ENCODE measurements around the gene ATG9A. TPM values are rescaled to one million over a fixed set of nuclear protein-coding genes. Genes with fewer than 3 reads are reported as not detected.

ATG9A gene
- total and polyA plus RNA-seq, 4 experiments from 2014 or later: 10.3 to 53.0 (median 38.2) TPM

DNA sequence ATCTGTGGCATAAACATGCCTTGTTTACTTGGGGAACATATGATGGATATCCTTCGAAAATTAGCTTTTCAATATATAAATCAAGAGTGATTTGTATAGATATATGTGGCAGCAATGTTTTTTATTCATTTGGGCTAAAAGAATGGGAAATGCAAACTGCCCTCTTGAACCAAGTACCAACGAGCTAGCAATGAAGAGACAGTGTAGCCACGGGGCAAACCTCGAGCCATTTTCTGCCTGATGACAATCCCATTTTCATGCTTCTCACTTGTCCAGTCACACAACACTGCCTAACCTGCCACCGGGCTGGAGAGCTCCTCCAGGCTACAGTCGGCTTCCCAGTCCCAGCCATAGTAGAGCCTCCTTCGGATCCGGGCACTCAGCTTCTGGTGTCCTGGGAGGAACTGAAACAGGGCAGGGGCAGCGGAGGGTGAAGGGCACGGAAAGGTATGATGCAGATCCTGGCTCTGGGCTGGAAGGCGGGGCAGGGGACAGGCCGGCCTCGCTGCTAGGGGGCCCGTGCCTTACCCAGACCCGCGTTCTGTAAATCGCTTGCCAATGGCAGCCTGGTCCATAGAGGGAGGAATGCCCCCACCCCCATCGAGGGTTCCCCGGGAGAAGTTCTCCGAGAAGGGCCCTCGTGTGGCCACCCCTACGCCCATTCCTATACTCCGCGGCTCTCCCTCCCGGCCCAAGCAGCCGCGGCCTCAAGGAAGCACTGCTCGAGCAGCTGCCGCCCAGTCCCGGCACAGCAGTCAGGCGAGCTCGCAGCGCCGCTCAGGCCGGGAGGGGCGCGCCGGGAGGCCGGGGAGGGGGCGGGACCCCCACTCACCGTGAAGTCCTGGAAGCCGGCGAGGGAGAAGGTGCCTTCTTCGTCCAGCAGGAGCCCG, 53.3 kb downstream of the ATG9A start:
- H3K4me3 ChIP-seq (ENCODE audit: low read length in 2 of 2): peak overlapping the region; percentile 77 to 96
- H3K27me3 Mint-ChIP-seq: no peaks in the 10 kb centered on the region
- H3K9me3 Mint-ChIP-seq: no peaks in the 10 kb centered on the region
- ChIA-PET POLR2A (ENCODE audit: partially characterized antibody) (interaction anchor here (0.6 to 9.5 kb wide), 32 partner anchors 9 to 906 kb away, joined by 3 to 424 read pairs (median 4); partner anchors contain the start of genes ABCB6, ANKZF1, ATG9A and BCS1L), CTCF (ENCODE audit: partially characterized antibody) (interaction anchor here (0.8 to 9.8 kb wide), 12 partner anchors 11 to 196 kb away, joined by 3 to 253 read pairs (median 13); partner anchors contain the start of genes ABCB6, DNAJB2, NHEJ1 and TUBA4A)
- DNase-seq: peak in 4 of 5 donors; percentile 15 to 53 (median 16)
- no peaks in the 10 kb centered on the region for H3K9me3 ChIP-seq (ENCODE audit: control insufficient read depth in 1 of 2, low read length in 2 of 2)
- H3K27ac Mint-ChIP-seq: peak overlapping the region; percentile 78 to 99 (median 92)
- peak overlapping the region; percentile 84 to 98 (median 90) for H3K4me3 Mint-ChIP-seq
- peak overlapping the region; percentile 91 for H3K27ac ChIP-seq (ENCODE audit: low read depth, low read length)
- H3K4me1 Mint-ChIP-seq: peaks cover 31 to 79% (median 56%) of the 10 kb centered on the region in 4 donors
- H3K36me3 ChIP-seq (ENCODE audit: insufficient read depth, low read length): peaks cover 54% of the 10 kb centered on the region
- intact Hi-C loops (cut with micrococcal nuclease): loop anchor here (2.0 to 5.0 kb wide), 3 partner anchors 119 to 779 kb away; partner anchors contain the start of gene CTDSP1
- H3K36me3 Mint-ChIP-seq: peaks cover 20 to 72% of the 10 kb centered on the region in 2 donors
- peaks cover 52% of the 10 kb centered on the region for H3K4me1 ChIP-seq (ENCODE audit: insufficient read depth, low read length)
- H3K27me3 ChIP-seq (ENCODE audit: insufficient read depth, low read length): no peaks in the 10 kb centered on the region

DNA sequence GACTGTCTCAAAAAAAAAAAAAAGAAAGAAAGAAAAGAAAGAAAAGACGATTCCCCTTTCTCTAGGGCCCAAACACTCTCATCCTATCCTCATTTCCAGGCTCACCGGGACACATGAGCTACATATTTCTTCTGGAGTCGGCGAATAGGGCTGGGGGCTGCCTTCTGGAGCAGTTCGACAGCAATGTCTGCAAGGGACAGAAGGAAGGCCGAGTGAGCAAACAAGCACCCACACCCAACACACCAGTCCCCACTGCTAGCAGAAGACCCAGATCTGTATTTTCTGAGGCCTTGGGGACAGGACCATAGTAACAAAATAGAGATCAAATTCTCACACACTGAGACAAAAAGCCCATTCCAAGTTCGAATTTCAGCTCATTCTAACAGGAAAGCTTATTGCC, 54.0 kb downstream of the ATG9A start:
- peaks cover 29 to 76% (median 53%) of the 10 kb centered on the region in 4 donors for H3K4me1 Mint-ChIP-seq
- H3K27ac Mint-ChIP-seq: peak overlapping the region; percentile 68 to 96 (median 92)
- H3K27me3 Mint-ChIP-seq: no peaks in the 10 kb centered on the region
- Histone ChIP-seq H3K9me3 (ENCODE audit: control insufficient read depth in 1 of 2, low read length in 2 of 2) (no peaks in the 10 kb centered on the region), H3K27me3 (ENCODE audit: insufficient read depth, low read length) (no peaks in the 10 kb centered on the region), H3K4me3 (ENCODE audit: low read length in 2 of 2) (peak overlapping the region; percentile 77 to 96), H3K36me3 (ENCODE audit: insufficient read depth, low read length) (peaks cover 47% of the 10 kb centered on the region), H3K4me1 (ENCODE audit: insufficient read depth, low read length) (peaks cover 51% of the 10 kb centered on the region), H3K27ac (ENCODE audit: low read depth, low read length) (peak overlapping the region; percentile 91)
- peak overlapping the region; percentile 84 to 98 (median 90) for H3K4me3 Mint-ChIP-seq
- intact Hi-C loops (cut with micrococcal nuclease): loop anchor here (5.0 kb wide), 2 partner anchors 278 to 778 kb away; partner anchors contain the start of gene CTDSP1
- peaks cover 19 to 67% of the 10 kb centered on the region in 2 donors for H3K36me3 Mint-ChIP-seq
- ChIA-PET POLR2A (ENCODE audit: partially characterized antibody) (interaction anchor here (1.2 to 9.5 kb wide), 11 partner anchors 14 to 516 kb away, joined by 3 to 424 read pairs (median 64); partner anchors contain the start of genes ABCB6, ANKZF1, ATG9A and BCS1L), CTCF (ENCODE audit: partially characterized antibody) (interaction anchor here (0.8 to 9.8 kb wide), 11 partner anchors 11 to 195 kb away, joined by 3 to 253 read pairs (median 18); partner anchors contain the start of genes ABCB6, DNAJB2, NHEJ1 and TUBA4A)
- H3K9me3 Mint-ChIP-seq: no peaks in the 10 kb centered on the region
- DNase-seq: no peak

DNA sequence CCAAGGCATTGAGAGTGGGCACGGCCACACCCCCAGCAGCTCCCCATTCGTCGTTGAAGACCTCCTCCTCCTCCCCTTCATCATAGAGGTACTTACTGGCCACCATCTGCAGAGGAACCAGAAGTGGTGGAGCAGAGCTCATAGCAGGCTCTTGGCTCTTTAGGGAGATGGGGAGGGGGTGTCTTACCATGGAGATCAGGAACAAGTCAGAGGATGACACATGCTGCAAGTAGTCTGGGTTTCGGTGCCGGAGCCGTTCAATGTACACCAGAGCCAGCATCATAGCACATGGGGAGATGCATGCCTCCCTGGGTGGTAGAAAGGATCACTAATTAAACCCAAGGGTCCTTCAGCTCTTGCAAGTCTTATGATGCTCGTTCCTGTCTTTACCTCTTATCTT, 54.6 kb downstream of the ATG9A start:
- DNase-seq: no peak
- Histone ChIP-seq H3K36me3 (ENCODE audit: insufficient read depth, low read length) (peaks cover 40% of the 10 kb centered on the region), H3K27ac (ENCODE audit: low read depth, low read length) (peak overlapping the region; percentile 17), H3K4me3 (ENCODE audit: low read length in 2 of 2) (no peak overlapping the region), H3K4me1 (ENCODE audit: insufficient read depth, low read length) (peaks cover 44% of the 10 kb centered on the region), H3K9me3 (ENCODE audit: control insufficient read depth in 1 of 2, low read length in 2 of 2) (no peaks in the 10 kb centered on the region), H3K27me3 (ENCODE audit: insufficient read depth, low read length) (no peaks in the 10 kb centered on the region)
- H3K4me3 Mint-ChIP-seq: peak overlapping the region; percentile 18 to 90 (median 36)
- CTCF ChIA-PET (ENCODE audit: partially characterized antibody): interaction anchor here (1.6 to 9.8 kb wide), 8 partner anchors 10 to 124 kb away, joined by 6 to 253 read pairs (median 36); partner anchors contain the start of genes ABCB6, DNAJB2, NHEJ1 and TUBA4A
- H3K9me3 Mint-ChIP-seq: no peaks in the 10 kb centered on the region
- peak overlapping the region in 5 of 7 donors; percentile 17 to 96 (median 39) for H3K27ac Mint-ChIP-seq
- POLR2A ChIA-PET (ENCODE audit: partially characterized antibody): interaction anchor here (1.2 to 9.5 kb wide), 7 partner anchors 13 to 212 kb away, joined by 3 to 424 read pairs (median 90); partner anchors contain the start of genes ABCB6, DNAJB2, GLB1L and NHEJ1
- intact Hi-C loops (cut with micrococcal nuclease): loop anchor here (5.0 kb wide), 2 partner anchors 278 to 778 kb away; partner anchors contain the start of gene CTDSP1
- no peaks in the 10 kb centered on the region for H3K27me3 Mint-ChIP-seq
- peaks cover 19 to 64% of the 10 kb centered on the region in 2 donors for H3K36me3 Mint-ChIP-seq
- peaks cover 29 to 70% (median 48%) of the 10 kb centered on the region in 4 donors for H3K4me1 Mint-ChIP-seq

DNA sequence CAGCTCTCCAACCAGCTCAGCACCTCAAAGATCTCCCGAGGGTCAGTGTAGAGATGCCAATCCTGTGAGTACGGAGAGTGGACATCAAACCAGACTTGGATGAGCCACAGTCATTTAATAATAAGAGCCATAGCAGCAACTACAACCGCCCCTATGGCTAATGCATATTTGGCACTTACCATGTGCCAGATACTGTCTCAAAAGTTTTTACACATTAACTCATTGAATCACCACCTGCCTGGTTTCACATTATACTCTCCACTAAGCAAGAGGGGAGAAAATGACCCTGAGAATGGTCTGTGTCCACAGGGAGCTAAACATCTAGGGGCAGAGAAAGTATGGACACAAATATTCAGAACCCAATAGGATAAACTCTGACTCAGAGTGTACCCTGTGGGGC, 55.3 kb downstream of the ATG9A start:
- Mint-ChIP-seq H3K36me3 (peaks cover 15 to 61% of the 10 kb centered on the region in 2 donors), H3K4me3 (peak overlapping the region in 6 of 8 donors; percentile 18 to 90 (median 48)), H3K4me1 (peaks cover 26 to 63% (median 43%) of the 10 kb centered on the region in 4 donors), H3K9me3 (no peaks in the 10 kb centered on the region), H3K27ac (peak overlapping the region; percentile 20 to 96 (median 82)), H3K27me3 (no peaks in the 10 kb centered on the region)
- peaks cover 38% of the 10 kb centered on the region for H3K4me1 ChIP-seq (ENCODE audit: insufficient read depth, low read length)
- ChIA-PET POLR2A (ENCODE audit: partially characterized antibody) (interaction anchor here (1.8 to 9.5 kb wide), 6 partner anchors 12 to 121 kb away, joined by 7 to 424 read pairs (median 58); partner anchors contain the start of genes ABCB6, ANKZF1, ATG9A and NHEJ1), CTCF (ENCODE audit: partially characterized antibody) (interaction anchor here (0.7 to 9.8 kb wide), 9 partner anchors 8 to 124 kb away, joined by 3 to 253 read pairs (median 30); partner anchors contain the start of genes ABCB6, DNAJB2, NHEJ1 and TUBA4A)
- no peaks in the 10 kb centered on the region for H3K27me3 ChIP-seq (ENCODE audit: insufficient read depth, low read length)
- intact Hi-C loops (cut with micrococcal nuclease): no loop called here
- H3K9me3 ChIP-seq (ENCODE audit: control insufficient read depth in 1 of 2, low read length in 2 of 2): no peaks in the 10 kb centered on the region
- peaks cover 36% of the 10 kb centered on the region for H3K36me3 ChIP-seq (ENCODE audit: insufficient read depth, low read length)
- DNase-seq: no peak
- H3K4me3 ChIP-seq (ENCODE audit: low read length in 2 of 2): no peak overlapping the region
- peak overlapping the region; percentile 17 for H3K27ac ChIP-seq (ENCODE audit: low read depth, low read length)

DNA sequence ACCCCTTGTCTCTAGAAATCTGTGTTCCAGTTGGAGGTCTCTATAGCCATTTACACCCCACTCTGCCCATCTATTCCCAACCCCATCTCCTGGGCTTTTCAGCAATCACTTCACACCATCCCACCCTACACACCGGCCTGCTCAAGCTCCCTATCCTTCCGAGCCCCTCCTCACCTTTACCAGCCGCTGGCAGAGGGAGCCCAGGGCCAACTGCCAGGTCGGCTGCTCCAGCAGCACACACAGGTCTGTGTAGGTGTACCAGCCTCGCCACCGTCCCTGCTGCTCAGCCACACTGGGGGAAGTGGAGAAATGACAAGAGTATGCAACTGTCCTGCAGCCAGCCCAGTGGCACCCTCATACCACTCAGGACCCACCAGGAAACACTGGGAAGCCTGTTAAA, 56.3 kb downstream of the ATG9A start:
- DNase-seq: no peak
- Mint-ChIP-seq H3K9me3 (no peaks in the 10 kb centered on the region), H3K27me3 (no peaks in the 10 kb centered on the region), H3K4me1 (peaks cover 20 to 56% (median 38%) of the 10 kb centered on the region in 4 donors), H3K27ac (peak overlapping the region in 2 of 7 donors; percentile 64 to 72), H3K4me3 (no peak overlapping the region), H3K36me3 (peaks cover 15 to 54% of the 10 kb centered on the region in 2 donors)
- CTCF ChIA-PET (ENCODE audit: partially characterized antibody): interaction anchor here (0.7 to 9.8 kb wide), 7 partner anchors 9 to 125 kb away, joined by 3 to 253 read pairs (median 43); partner anchors contain the start of genes ABCB6, DNAJB2, NHEJ1 and ZFAND2B
- Histone ChIP-seq H3K36me3 (ENCODE audit: insufficient read depth, low read length) (peaks cover 36% of the 10 kb centered on the region), H3K4me1 (ENCODE audit: insufficient read depth, low read length) (peaks cover 31% of the 10 kb centered on the region), H3K27me3 (ENCODE audit: insufficient read depth, low read length) (no peaks in the 10 kb centered on the region), H3K4me3 (ENCODE audit: low read length in 2 of 2) (no peak overlapping the region), H3K9me3 (ENCODE audit: control insufficient read depth in 1 of 2, low read length in 2 of 2) (no peaks in the 10 kb centered on the region), H3K27ac (ENCODE audit: low read depth, low read length) (no peak overlapping the region)
- intact Hi-C loops (cut with micrococcal nuclease): no loop called here
- POLR2A ChIA-PET (ENCODE audit: partially characterized antibody): interaction anchor here (1.8 to 9.5 kb wide), 6 partner anchors 11 to 81 kb away, joined by 7 to 424 read pairs (median 54); partner anchors contain the start of genes ABCB6, ANKZF1, ATG9A and NHEJ1

DNA sequence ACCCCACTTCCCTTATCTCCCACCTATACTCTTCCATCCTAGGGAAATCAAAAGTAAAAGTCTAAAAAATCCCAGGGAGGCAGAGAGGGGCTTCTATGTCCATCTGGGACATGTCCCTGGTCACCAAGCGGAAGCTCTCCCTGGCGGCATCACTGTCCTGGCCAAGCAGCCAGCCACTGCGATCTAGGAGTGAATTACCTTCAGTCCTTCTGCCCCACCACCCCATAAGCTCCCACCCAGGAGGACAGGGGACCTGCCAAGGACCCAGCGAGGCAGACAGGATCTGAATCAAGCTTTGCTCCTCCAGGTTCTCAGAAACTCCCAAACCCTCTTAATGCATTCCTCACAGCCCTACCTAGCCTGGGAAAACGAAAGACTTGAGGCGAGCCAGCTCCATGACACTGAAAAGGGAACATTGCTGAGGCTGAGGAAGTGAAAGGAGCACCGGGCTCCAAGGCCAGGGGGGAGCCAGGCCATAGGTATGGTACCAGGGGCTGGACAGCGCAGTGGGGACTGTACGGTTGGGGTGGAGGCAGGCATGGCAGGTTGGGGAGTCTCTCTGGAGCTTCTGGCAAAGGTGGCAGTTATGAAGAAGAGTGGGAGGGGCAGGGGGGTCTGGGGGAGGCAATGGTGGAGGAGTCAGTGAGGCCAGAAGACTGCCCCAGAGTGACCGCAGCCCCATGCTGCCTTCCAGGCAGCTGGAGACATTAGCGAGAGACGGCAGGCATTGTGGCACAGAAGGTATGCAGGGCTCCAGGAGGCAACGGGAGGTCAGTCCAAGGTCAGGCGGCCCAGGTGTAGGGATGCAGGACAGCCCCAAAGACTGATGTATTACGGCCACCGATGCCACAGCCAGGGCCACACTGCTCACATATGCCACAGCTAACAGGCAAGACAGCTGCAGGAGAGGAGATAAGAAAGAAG, 56.9 kb downstream of the ATG9A start:
- intact Hi-C loops (cut with micrococcal nuclease): no loop called here
- DNase-seq: no peak
- no peak overlapping the region for H3K4me3 Mint-ChIP-seq
- no peaks in the 10 kb centered on the region for H3K27me3 Mint-ChIP-seq
- H3K27ac Mint-ChIP-seq: peak overlapping the region in 6 of 7 donors; percentile 29 to 88 (median 56)
- Histone ChIP-seq H3K27ac (ENCODE audit: low read depth, low read length) (no peak overlapping the region), H3K4me3 (ENCODE audit: low read length in 2 of 2) (no peak overlapping the region), H3K4me1 (ENCODE audit: insufficient read depth, low read length) (peaks cover 31% of the 10 kb centered on the region), H3K27me3 (ENCODE audit: insufficient read depth, low read length) (no peaks in the 10 kb centered on the region), H3K36me3 (ENCODE audit: insufficient read depth, low read length) (peaks cover 36% of the 10 kb centered on the region), H3K9me3 (ENCODE audit: control insufficient read depth in 1 of 2, low read length in 2 of 2) (no peaks in the 10 kb centered on the region)
- POLR2A ChIA-PET (ENCODE audit: partially characterized antibody): interaction anchor here (1.5 to 9.5 kb wide), 7 partner anchors 12 to 107 kb away, joined by 3 to 424 read pairs (median 8); partner anchors contain the start of genes ABCB6, ANKZF1, ATG9A and DNAJB2
- H3K9me3 Mint-ChIP-seq: no peaks in the 10 kb centered on the region
- CTCF ChIA-PET (ENCODE audit: partially characterized antibody): interaction anchor here (1.0 to 9.8 kb wide), 12 partner anchors 9 to 144 kb away, joined by 3 to 253 read pairs (median 16); partner anchors contain the start of genes ABCB6, ANKZF1, ATG9A and DNAJB2
- peaks cover 18 to 52% (median 36%) of the 10 kb centered on the region in 4 donors for H3K4me1 Mint-ChIP-seq
- peaks cover 15 to 50% of the 10 kb centered on the region in 2 donors for H3K36me3 Mint-ChIP-seq

Data from CD4-positive, alpha-beta memory T cell (primary cell).